Common myeloid progenitor, CD34-positive (primary cell): ENCODE measurements around the gene CRB2.

Source experiments
- CTCF ChIA-PET: fragments of 350-600 bp; sonication (Branson Sonifier 250); formaldehyde crosslinking; loops from one replicate; lab custom pipeline; 2021; ENCODE audit warnings: antibody characterized with exemption; lab: Charles Lee
- POLR2A ChIA-PET: fragments of 350-600 bp; sonication (Branson Sonifier 250); formaldehyde crosslinking; loops from one replicate; lab custom pipeline; 2021; ENCODE audit warnings: antibody characterized with exemption; lab: Charles Lee
- DNase-seq, 3 donors: peaks; one replicate each; pipeline versions ENCODE4 v3.0.0 to v3.0.0-alpha.2; 2013
- H3K27ac ChIP-seq, 2 experiments: 1 replicate in 1 of 2; 2 replicates in 1 of 2; pipeline ENCODE4 v1.7.0; 2013; ENCODE audit warnings: inconsistent platforms in 2 of 2, low read length in 2 of 2, mild to moderate bottlenecking in 2 of 2, low read depth in 1 of 2, moderate library complexity in 1 of 2; ENCODE audit not compliant: severe bottlenecking in 2 of 2, insufficient read depth in 1 of 2, poor library complexity in 1 of 2
- H3K27me3 ChIP-seq, 5 experiments: replicated peaks in 2 of 5; 1 replicate in 3 of 5; 2 replicates in 2 of 5; pipeline versions ENCODE4 v1.6.1 to v1.7.0; 2013; ENCODE audit warnings: low read length in 4 of 5, mild to moderate bottlenecking in 2 of 5, moderate library complexity in 2 of 5, inconsistent platforms in 1 of 5; ENCODE audit not compliant: insufficient read depth in 5 of 5, control insufficient read depth in 4 of 5
- H3K36me3 ChIP-seq, 4 experiments: 1 replicate in 2 of 4; 2 replicates in 2 of 4; pipeline versions ENCODE4 v1.6.1 to v1.7.0; 2013; ENCODE audit warnings: low read length in 3 of 4, control low read depth in 1 of 4, mild to moderate bottlenecking in 1 of 4; ENCODE audit not compliant: control insufficient read depth in 4 of 4, insufficient read depth in 4 of 4
- H3K4me1 ChIP-seq, 4 experiments: 1 replicate in 3 of 4; 2 replicates in 1 of 4; pipeline versions ENCODE4 v1.6.1 to v1.7.1; 2013; ENCODE audit warnings: low read length in 3 of 4, mild to moderate bottlenecking in 3 of 4, control low read depth in 1 of 4, inconsistent platforms in 1 of 4, moderate library complexity in 1 of 4; ENCODE audit not compliant: control insufficient read depth in 4 of 4, insufficient read depth in 4 of 4; ENCODE audit errors: control extremely low read depth in 1 of 4
- H3K4me3 ChIP-seq, 7 experiments: 1 replicate in 4 of 7; 2 replicates in 3 of 7; pipeline versions ENCODE4 v1.5.1 to v1.7.0; 2013; ENCODE audit warnings: mild to moderate bottlenecking in 7 of 7, low read length in 6 of 7, moderate library complexity in 6 of 7, inconsistent platforms in 2 of 7, low read depth in 2 of 7, control low read depth in 1 of 7; ENCODE audit not compliant: insufficient read depth in 4 of 7, control insufficient read depth in 1 of 7; ENCODE audit errors: extremely low read depth in 1 of 7
- H3K9me3 ChIP-seq, 5 experiments: 1 replicate in 4 of 5; 2 replicates in 1 of 5; pipeline versions ENCODE4 v1.6.1 to v1.7.1; 2013; ENCODE audit warnings: low read length in 4 of 5, mild to moderate bottlenecking in 2 of 5, inconsistent platforms in 1 of 5, low read depth in 1 of 5, moderate library complexity in 1 of 5; ENCODE audit not compliant: control insufficient read depth in 4 of 5, insufficient read depth in 2 of 5; ENCODE audit errors: control extremely low read depth in 1 of 5
- WGBS: methylation state at CpG from one replicate; pipeline ENCODE4 v1.1.5; 2013; ENCODE audit not compliant: insufficient coverage; 5-methylcytosine and 5-hydroxymethylcytosine counted together

CRB2 gene

DNA sequence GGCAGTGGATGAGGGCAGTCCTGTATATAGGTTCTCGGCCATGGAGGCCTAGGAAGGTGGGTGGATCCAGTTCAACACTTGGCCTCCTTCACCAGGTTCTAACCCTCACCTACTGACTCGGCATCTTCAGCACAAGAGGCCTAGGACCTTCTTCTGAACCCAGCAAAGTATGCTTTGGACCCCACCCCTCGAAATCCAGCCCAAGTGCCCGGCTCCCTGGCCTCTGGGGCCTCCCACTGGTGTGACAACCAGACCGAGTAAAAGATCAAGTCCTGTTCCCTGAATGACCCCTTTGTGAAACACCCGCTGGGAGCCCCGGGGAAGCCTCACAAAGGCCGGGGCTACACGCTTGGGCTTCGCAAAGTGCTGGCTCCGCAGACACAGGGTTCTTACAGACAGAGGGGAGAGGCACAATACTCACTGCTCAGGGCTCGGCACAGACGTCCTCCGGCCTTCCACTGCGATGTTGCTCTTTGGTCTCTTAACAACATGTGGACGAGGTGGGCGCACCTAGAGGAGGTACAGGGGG is 47.0 kb downstream of the CRB2 start:
- H3K4me3 ChIP-seq = no peak overlapping the region
- CTCF ChIA-PET = interaction anchor here (1.3 kb wide), 1 partner anchor 23 kb away, joined by 3 read pairs; no protein-coding TSS in a partner anchor
- DNase-seq = no peak
- WGBS = 98% methylated on average over 17 of the region's 17 CpGs
- no peaks in the 10 kb centered on the region for H3K36me3 ChIP-seq
- no peak overlapping the region for H3K27ac ChIP-seq
- H3K27me3 ChIP-seq = no peaks in the 10 kb centered on the region
- no peaks in the 10 kb centered on the region for H3K4me1 ChIP-seq
- H3K9me3 ChIP-seq = no peaks in the 10 kb centered on the region
- POLR2A ChIA-PET = no interaction called here

DNA sequence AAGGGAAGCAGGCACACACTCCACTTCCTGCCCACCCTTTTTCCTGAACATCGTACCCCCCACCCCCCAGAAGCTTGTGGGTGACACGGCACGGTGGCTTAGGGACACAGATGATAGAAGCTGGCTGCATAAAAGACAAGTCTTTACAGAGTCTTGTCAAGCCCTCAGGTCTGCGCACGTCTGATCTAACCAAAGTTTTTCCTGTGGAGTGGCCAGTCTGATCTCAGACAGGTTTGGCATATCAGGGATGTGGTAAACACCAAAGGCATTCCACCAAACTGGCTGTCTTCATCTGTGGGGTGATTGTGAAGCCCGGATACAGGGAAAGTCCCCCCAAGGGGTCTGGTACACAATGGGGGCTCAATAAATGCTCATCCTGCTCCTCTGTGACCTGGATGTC is 50.0 kb downstream of the CRB2 start:
- no peaks in the 10 kb centered on the region for H3K4me1 ChIP-seq
- H3K9me3 ChIP-seq = no peaks in the 10 kb centered on the region
- ChIA-PET POLR2A (no interaction called here), CTCF (no interaction called here)
- DNase-seq = no peak
- no peak overlapping the region for H3K27ac ChIP-seq
- no peaks in the 10 kb centered on the region for H3K27me3 ChIP-seq
- no peak overlapping the region for H3K4me3 ChIP-seq
- H3K36me3 ChIP-seq = peaks cover 0 to 2% (median 0%) of the 10 kb centered on the region in 4 experiments
- 70% methylated on average over 4 of the region's 6 CpGs for WGBS

DNA sequence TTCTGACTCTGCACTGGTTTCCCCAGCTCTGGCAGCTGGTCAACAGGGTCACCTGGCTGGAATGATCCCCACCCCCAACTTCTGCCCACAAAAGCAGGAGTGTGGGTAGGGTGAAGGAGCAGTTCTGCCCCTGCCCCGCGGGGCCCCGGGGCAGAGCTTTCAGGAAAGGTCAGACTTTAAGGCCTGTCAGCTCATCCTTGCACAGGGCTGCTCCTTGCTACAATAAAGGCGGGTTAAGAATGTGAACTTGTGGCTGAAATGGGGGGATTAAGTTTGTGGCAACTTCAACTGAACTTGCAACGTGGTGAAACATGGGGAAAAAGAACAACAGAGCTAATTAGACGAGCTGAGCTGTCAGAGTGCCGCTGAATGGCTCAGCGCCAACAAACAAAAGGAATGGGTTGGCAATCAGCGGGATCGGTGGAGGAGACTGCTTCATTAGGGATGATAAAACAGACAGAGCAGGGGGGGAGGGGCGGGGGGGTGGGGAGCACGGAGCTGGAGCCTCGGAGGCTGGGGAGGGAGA is 50.8 kb downstream of the CRB2 start:
- no peak overlapping the region for H3K4me3 ChIP-seq
- POLR2A ChIA-PET = no interaction called here
- 88% methylated on average over 8 of the region's 13 CpGs for WGBS
- no peak for DNase-seq
- H3K27me3 ChIP-seq = no peaks in the 10 kb centered on the region
- no peak overlapping the region for H3K27ac ChIP-seq
- CTCF ChIA-PET = no interaction called here
- peaks cover 0 to 7% (median under 1%) of the 10 kb centered on the region in 4 experiments for H3K36me3 ChIP-seq
- no peaks in the 10 kb centered on the region for H3K4me1 ChIP-seq
- no peaks in the 10 kb centered on the region for H3K9me3 ChIP-seq

DNA sequence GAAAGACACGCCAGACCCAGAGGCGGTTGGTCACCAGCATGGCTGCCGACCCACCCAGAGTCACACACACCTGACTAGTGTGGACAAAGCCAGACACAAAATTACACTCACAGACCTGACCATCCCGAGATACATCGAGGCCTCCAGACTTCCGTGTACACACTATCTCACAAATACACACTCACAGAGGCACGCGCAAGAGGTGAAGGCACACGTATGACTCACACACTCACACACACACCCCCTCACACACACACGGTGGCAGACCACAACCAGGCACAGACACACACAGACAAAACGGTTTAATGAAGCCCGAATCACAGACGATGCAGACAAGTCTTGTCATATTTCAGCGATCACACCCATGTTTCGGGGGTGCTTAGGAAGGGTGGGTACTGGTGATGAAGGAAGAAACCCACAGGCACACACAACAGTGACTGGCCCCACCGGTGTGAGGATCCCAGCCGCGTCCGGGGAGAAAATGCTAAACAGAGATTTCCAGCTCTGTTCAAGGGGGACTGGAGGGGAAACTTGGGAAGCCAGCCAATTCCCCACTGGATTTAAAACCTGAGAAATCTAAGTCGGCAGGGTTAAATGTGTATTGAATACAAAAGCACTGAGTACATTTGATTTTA is 51.3 kb downstream of the CRB2 start:
- Histone ChIP-seq H3K4me3 (no peak overlapping the region), H3K27me3 (no peaks in the 10 kb centered on the region), H3K36me3 (peaks cover 0 to 7% (median under 1%) of the 10 kb centered on the region in 4 experiments), H3K4me1 (no peaks in the 10 kb centered on the region), H3K27ac (no peak overlapping the region), H3K9me3 (no peaks in the 10 kb centered on the region)
- 98% methylated on average over 14 of the region's 20 CpGs for WGBS
- ChIA-PET CTCF (interaction anchor here (1.1 kb wide), 1 partner anchor 23 kb away, joined by 4 read pairs; no protein-coding TSS in a partner anchor), POLR2A (no interaction called here)
- DNase-seq = peak in 1 of 3 donors; percentile 26

DNA sequence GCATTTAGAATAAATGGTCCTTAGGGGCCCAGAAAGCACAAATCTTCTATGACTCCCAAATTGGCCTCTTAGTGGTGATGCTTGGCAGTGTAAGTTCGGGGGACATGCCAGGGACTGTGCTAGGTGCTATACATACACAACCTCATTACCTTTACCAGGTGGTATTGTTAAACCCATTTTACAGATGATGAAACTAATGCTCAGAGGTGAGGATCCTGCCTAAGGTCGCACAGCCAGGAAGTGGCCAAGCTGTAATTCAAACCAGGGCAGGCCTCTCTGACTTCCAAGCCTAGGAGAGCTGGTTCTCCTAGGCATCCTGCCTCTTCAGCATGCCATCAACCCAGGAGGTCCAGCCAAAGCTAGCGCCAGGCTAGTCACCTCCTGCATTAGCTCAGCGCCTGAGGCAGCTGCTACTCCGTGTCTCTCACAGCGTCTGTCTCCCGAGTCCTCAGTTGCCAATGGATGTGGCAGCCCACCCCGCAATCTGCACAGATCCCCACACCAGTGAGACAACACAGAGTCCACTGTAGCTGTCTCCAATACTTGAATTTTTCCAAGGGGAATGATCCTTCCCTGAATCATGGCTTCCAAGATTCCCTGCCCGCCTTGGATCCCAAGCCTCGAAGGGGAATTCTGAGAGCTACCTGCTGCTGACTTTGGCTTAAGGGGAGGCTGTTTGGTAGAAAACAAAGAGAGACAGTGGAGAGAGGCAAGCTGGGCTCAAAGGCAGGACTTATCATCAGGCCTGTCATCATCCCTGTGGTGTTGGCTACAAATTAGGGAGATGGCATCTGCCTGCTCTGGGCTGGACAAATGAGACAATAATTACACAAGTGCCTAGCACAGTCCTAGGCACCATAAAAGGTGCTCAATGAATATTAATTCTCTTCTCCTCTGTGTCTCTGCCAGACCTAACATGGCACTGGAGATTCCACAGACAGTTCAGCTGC is 52.6 kb downstream of the CRB2 start:
- H3K9me3 ChIP-seq = no peaks in the 10 kb centered on the region
- 94% methylated on average over 8 of the region's 10 CpGs for WGBS
- H3K4me3 ChIP-seq = no peak overlapping the region
- H3K27me3 ChIP-seq = no peaks in the 10 kb centered on the region
- no peak overlapping the region for H3K27ac ChIP-seq
- CTCF ChIA-PET = interaction anchor here (0.8 to 1.1 kb wide), 2 partner anchors 8 to 24 kb away, joined by 3 to 4 read pairs; no protein-coding TSS in a partner anchor
- H3K4me1 ChIP-seq = no peaks in the 10 kb centered on the region
- POLR2A ChIA-PET = no interaction called here
- no peak for DNase-seq
- H3K36me3 ChIP-seq = peaks cover 0 to 7% (median under 1%) of the 10 kb centered on the region in 4 experiments

DNA sequence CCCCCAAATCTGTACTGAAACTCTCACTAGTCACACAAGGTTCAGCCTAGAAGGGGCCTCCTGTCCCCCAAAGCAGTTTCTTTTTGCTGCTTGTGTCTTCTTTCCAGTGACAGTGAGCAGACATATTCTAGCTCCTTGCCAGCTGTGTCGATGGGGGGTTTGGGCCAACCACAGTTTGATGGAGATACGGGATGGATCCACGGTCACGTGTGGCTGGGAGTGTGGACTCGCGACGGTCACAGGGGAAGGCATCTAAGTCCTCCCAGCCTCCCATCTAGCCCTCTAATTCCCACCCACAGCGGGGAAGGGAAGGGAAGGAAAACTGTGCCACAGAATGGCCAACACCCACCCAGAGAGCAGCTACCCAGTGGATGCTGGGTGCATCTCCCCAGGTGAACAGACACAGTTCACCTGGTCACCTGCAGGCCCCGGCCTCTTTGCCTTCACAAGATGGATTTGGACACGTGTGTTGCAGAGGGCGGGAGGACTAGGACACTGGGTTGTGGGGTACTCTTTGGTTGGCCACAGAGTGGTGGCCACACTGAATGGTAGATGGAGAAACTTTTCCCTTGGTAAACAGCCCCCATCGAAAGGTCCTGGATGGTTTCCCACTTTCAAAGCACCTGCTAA is 54.4 kb downstream of the CRB2 start:
- H3K4me3 ChIP-seq = no peak overlapping the region
- H3K9me3 ChIP-seq = no peaks in the 10 kb centered on the region
- H3K4me1 ChIP-seq = no peaks in the 10 kb centered on the region
- H3K27ac ChIP-seq = no peak overlapping the region
- H3K27me3 ChIP-seq = no peaks in the 10 kb centered on the region
- CTCF ChIA-PET = no interaction called here
- 92% methylated on average over 5 of the region's 12 CpGs for WGBS
- no peak for DNase-seq
- H3K36me3 ChIP-seq = peaks cover 0 to 9% (median under 1%) of the 10 kb centered on the region in 4 experiments
- POLR2A ChIA-PET = no interaction called here
